Measurements from ENCODE around the gene CA14. TPM values are rescaled to one million over a fixed set of nuclear protein-coding genes. Genes with fewer than 3 reads are reported as not detected.
"Not testable (repeated sequence)": the region's sequence is repeated elsewhere in the genome, so short reads cannot be mapped to it uniquely, and the experiment has no call there.

CA14 gene
- total and polyA plus RNA-seq, 2 of the 4 experiments (the other 2 are of a cell fraction) = not detected

- BruUV-seq (replicated peaks) = no TSS peak
- H2AK9ac ChIP-seq (replicated peaks; ENCODE audit: low read depth, low read length, poor library complexity) = no peak overlapping the region
- H4K91ac ChIP-seq (ENCODE audit: insufficient read depth, low read depth, low read length) = no peak overlapping the region
- H3K27ac ChIP-seq (ENCODE audit: insufficient read depth, low read length) = no peak overlapping the region
- H4K20me1 ChIP-seq (ENCODE audit: insufficient read depth, low read length) = no peaks in the 10 kb centered on the region
- H3K27me3 ChIP-seq (ENCODE audit: control insufficient read depth, insufficient read depth, low read length) = no peaks in the 10 kb centered on the region
- ATAC-seq (ENCODE audit: low read depth) = no peak
- no peak overlapping the region for H3K4me3 ChIP-seq (ENCODE audit: insufficient read depth, low read depth, low read length)
- no peak overlapping the region for H2BK5ac ChIP-seq (ENCODE audit: low read depth, low read length, poor library complexity, severe bottlenecking)
- H3K4me1 ChIP-seq (ENCODE audit: control insufficient read depth, insufficient read depth, low read length) = no peaks in the 10 kb centered on the region; the same call in 1 of the 2 replicates
- no peak overlapping the region for H2AK5ac ChIP-seq (ENCODE audit: low read depth, low read length)
- H3K9me1 ChIP-seq (ENCODE audit: insufficient read depth, low read length) = no peaks in the 10 kb centered on the region; the same call in 1 of the 2 replicates
- dilution Hi-C loops (cut with HindIII; ENCODE audit: low sequenced_read_pairs, unreplicated experiment) (no loop called here), intact Hi-C loops (cut with micrococcal nuclease) (no loop called here), in situ Hi-C loops (cut with MboI; ENCODE audit: low sequenced_read_pairs) (no loop called here)
- H3K18ac ChIP-seq (ENCODE audit: low read depth, low read length) = no peak overlapping the region
- H4K5ac ChIP-seq (ENCODE audit: low read depth, low read length) = no peak overlapping the region
- H3K14ac ChIP-seq (replicated peaks; ENCODE audit: low read depth, low read length) = no peak overlapping the region
- no peaks in the 10 kb centered on the region for H3K9me3 ChIP-seq (ENCODE audit: control insufficient read depth, insufficient read depth, low read length)
- ChIA-PET POLR2A (ENCODE audit: unreplicated experiment) (no interaction called here), CTCF (no interaction called here)
- no peak overlapping the region for H3K23ac ChIP-seq (ENCODE audit: low read depth, low read length)
- H3K79me1 ChIP-seq (ENCODE audit: low read depth in 1 of 2, low read length in 2 of 2) = peaks cover 11 to 13% of the 10 kb centered on the region in 2 experiments; a peak in 2 of 4 replicates
- no CpG with 5 or more reads among the region's 2 CpGs for WGBS, 2 experiments (ENCODE audit: extremely low coverage in 2 of 2, insufficient read length in 1 of 2)
- peaks cover 29% of the 10 kb centered on the region for H3K36me3 ChIP-seq (ENCODE audit: control insufficient read depth, insufficient read depth, low read length)
- DNase-seq = no peak
- H2AFZ ChIP-seq (replicated peaks; ENCODE audit: low read length, poor library complexity) = no peak overlapping the region
- H3K9ac ChIP-seq (ENCODE audit: low read depth, low read length) = no peak overlapping the region
- no peak overlapping the region for H2BK20ac ChIP-seq (ENCODE audit: low read depth, low read length)
- no peak overlapping the region for H3K56ac ChIP-seq (ENCODE audit: extremely low read depth, insufficient read depth, low read length)
- no peak for TF ChIP-seq USF2 (IDR thresholded peaks at IDR 0.05; ENCODE audit: low read depth, low read length)
- no peak for TF ChIP-seq RCOR1 (IDR thresholded peaks at IDR 0.05; ENCODE audit: insufficient replicate concordance, low read length)
- TF ChIP-seq ELK1 (IDR thresholded peaks at IDR 0.05; ENCODE audit: borderline replicate concordance, low read depth, low read length) = no peak
- no peak for TF ChIP-seq SMC3 (IDR thresholded peaks at IDR 0.05; ENCODE audit: low read depth, low read length)
- no peak for TF ChIP-seq CEBPB (IDR thresholded peaks at IDR 0.05; ENCODE audit: low read depth, low read length)
- no peak for TF ChIP-seq BHLHE40 (IDR thresholded peaks at IDR 0.05; ENCODE audit: low read depth, low read length)
- no peak for TF ChIP-seq RAD21 (IDR thresholded peaks at IDR 0.05; ENCODE audit: low read length)
- H3K4ac ChIP-seq (ENCODE audit: low read depth, low read length) = no peak overlapping the region
- no peak overlapping the region for H2BK15ac ChIP-seq (ENCODE audit: low read depth, low read length)
- H2BK120ac ChIP-seq (ENCODE audit: low read depth, low read length) = no peak overlapping the region
- no peak overlapping the region for H4K8ac ChIP-seq (ENCODE audit: low read depth in 2 of 2, low read length in 2 of 2)
- H3K4me2 ChIP-seq (ENCODE audit: low read depth, low read length) = no peak overlapping the region
Measured at GRCh38 chr1:150302902-150303301, 45.3 kb downstream of the CA14 start.

DNA sequence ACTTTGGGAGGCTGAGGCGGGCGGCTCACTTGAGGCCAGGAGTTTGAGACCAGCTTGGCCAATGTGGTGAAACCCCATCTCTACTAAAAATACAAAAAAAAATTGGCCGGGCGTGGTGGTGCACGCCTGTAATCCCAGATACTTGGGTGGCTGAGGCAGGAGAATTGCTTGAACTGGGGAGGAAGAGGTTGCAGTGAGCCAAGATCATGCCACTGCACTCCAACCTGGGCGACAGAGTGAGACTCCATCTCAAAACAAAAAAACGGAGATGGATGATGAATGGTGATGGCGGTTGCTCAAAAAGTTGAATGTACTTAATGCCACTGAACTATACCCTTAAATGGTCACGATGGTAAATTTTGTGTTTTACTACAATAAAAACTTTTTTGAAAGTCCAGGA is 51.0 kb downstream of the CA14 start:
- H3K4me3 ChIP-seq (ENCODE audit: insufficient read depth, low read depth, low read length); POLR2A ChIA-PET (ENCODE audit: unreplicated experiment); H3K9ac ChIP-seq (ENCODE audit: low read depth, low read length); H3K18ac ChIP-seq (ENCODE audit: low read depth, low read length); dilution Hi-C loops (cut with HindIII; ENCODE audit: low sequenced_read_pairs, unreplicated experiment); H3K79me1 ChIP-seq (ENCODE audit: low read depth in 1 of 2, low read length in 2 of 2); H3K4me1 ChIP-seq (ENCODE audit: control insufficient read depth, insufficient read depth, low read length); H3K4ac ChIP-seq (ENCODE audit: low read depth, low read length); H3K27me3 ChIP-seq (ENCODE audit: control insufficient read depth, insufficient read depth, low read length); BruUV-seq (replicated peaks); in situ Hi-C loops (cut with MboI; ENCODE audit: low sequenced_read_pairs); H3K23ac ChIP-seq (ENCODE audit: low read depth, low read length); CTCF ChIA-PET; ATAC-seq (ENCODE audit: low read depth); DNase-seq; H4K91ac ChIP-seq (ENCODE audit: insufficient read depth, low read depth, low read length); H2BK20ac ChIP-seq (ENCODE audit: low read depth, low read length); H2BK5ac ChIP-seq (ENCODE audit: low read depth, low read length, poor library complexity, severe bottlenecking); H3K56ac ChIP-seq (ENCODE audit: extremely low read depth, insufficient read depth, low read length); H2BK120ac ChIP-seq (ENCODE audit: low read depth, low read length); H2AK9ac ChIP-seq (replicated peaks; ENCODE audit: low read depth, low read length, poor library complexity); H4K20me1 ChIP-seq (ENCODE audit: insufficient read depth, low read length); H2AFZ ChIP-seq (replicated peaks; ENCODE audit: low read length, poor library complexity); H3K27ac ChIP-seq (ENCODE audit: insufficient read depth, low read length); H3K9me1 ChIP-seq (ENCODE audit: insufficient read depth, low read length); H4K8ac ChIP-seq (ENCODE audit: low read depth in 2 of 2, low read length in 2 of 2); H2AK5ac ChIP-seq (ENCODE audit: low read depth, low read length); H4K5ac ChIP-seq (ENCODE audit: low read depth, low read length); H3K9me3 ChIP-seq (ENCODE audit: control insufficient read depth, insufficient read depth, low read length); H3K14ac ChIP-seq (replicated peaks; ENCODE audit: low read depth, low read length); intact Hi-C loops (cut with micrococcal nuclease); H3K4me2 ChIP-seq (ENCODE audit: low read depth, low read length); H2BK15ac ChIP-seq (ENCODE audit: low read depth, low read length): not testable (repeated sequence)
- WGBS, 2 experiments (ENCODE audit: extremely low coverage in 2 of 2, insufficient read length in 1 of 2) = no CpG with 5 or more reads among the region's 9 CpGs
- H3K36me3 ChIP-seq (ENCODE audit: control insufficient read depth, insufficient read depth, low read length) = peaks cover 13% of the 10 kb centered on the region
